PC-9 (cell line): ENCODE measurements around the gene TLN1. TPM values are rescaled to one million over a fixed set of nuclear protein-coding genes. Genes with fewer than 3 reads are reported as not detected.

ENCODE experiments used
- BruUV-seq: library from RNA; stranded (reverse); fragments of 400-500 nt; replicated peaks from 2 replicates; lab custom pipeline; 2021; lab: Mats Ljungman, UMichigan
- CTCF ChIA-PET: fragments of 300-600 bp; sonication (Branson Sonifier 250); formaldehyde crosslinking; loops from one replicate; lab custom pipeline; 2022; ENCODE audit warnings: antibody characterized with exemption; lab: Charles Lee
- POLR2A ChIA-PET: fragments of 300-600 bp; sonication (Branson Sonifier 250); formaldehyde crosslinking; loops from one replicate; lab custom pipeline; 2022; ENCODE audit warnings: antibody characterized with exemption; ENCODE audit not compliant: unreplicated experiment; lab: Charles Lee
- DNase-seq, 2 experiments: peaks; one replicate each; pipeline versions ENCODE4 v3.0.0 to v3.0.0-alpha.2; 2015 to 2022; ENCODE audit warnings: mixed read lengths in 1 of 2
- H2AFZ ChIP-seq: fragments of 200-600 bp; sonication (generic); 2 replicates; pipeline ENCODE4 v1.8.1; 2017; ENCODE audit warnings: antibody characterized with exemption
- H3F3A ChIP-seq: fragments of 200-600 bp; sonication (generic); 2 replicates; pipeline ENCODE4 v1.8.1; 2017; ENCODE audit warnings: antibody characterized with exemption, mild to moderate bottlenecking, low read depth; ENCODE audit not compliant: insufficient read depth
- H3K27ac ChIP-seq: fragments of 200-600 bp; sonication (generic); 2 replicates; pipeline ENCODE4 v1.6.1; 2016; ENCODE audit warnings: mixed run types
- H3K27me3 ChIP-seq: fragments of 200-600 bp; sonication (generic); 2 replicates; pipeline ENCODE4 v1.6.1; 2016; ENCODE audit warnings: low read depth, mixed run types; ENCODE audit not compliant: insufficient read depth
- H3K36me3 ChIP-seq: fragments of 200-600 bp; sonication (generic); 2 replicates; pipeline ENCODE4 v1.6.1; 2016; ENCODE audit warnings: low read depth, mixed run types
- H3K4me1 ChIP-seq: fragments of 200-600 bp; sonication (generic); replicated peaks from 2 replicates; pipeline ENCODE4 v1.6.1; 2016; ENCODE audit warnings: mixed run types; ENCODE audit not compliant: insufficient read depth
- H3K4me2 ChIP-seq: fragments of 200-600 bp; sonication (generic); 2 replicates; pipeline ENCODE4 v1.6.1; 2017; ENCODE audit warnings: mixed run types
- H3K4me3 ChIP-seq: fragments of 200-600 bp; sonication (generic); 2 replicates; pipeline ENCODE4 v1.6.1; 2016; ENCODE audit warnings: mixed run types
- H3K79me2 ChIP-seq: fragments of 200-600 bp; sonication (generic); 2 replicates; pipeline ENCODE4 v1.6.1; 2017; ENCODE audit warnings: low read depth, mixed run types
- H3K9me2 ChIP-seq: fragments of 200-600 bp; sonication (generic); 2 replicates; pipeline ENCODE4 v1.8.1; 2017; ENCODE audit warnings: mild to moderate bottlenecking; ENCODE audit not compliant: insufficient read depth
- H3K9me3 ChIP-seq: fragments of 200-600 bp; sonication (generic); 2 replicates; pipeline ENCODE4 v1.8.1; 2016; ENCODE audit warnings: low read depth; ENCODE audit not compliant: insufficient read depth
- H4K20me1 ChIP-seq: fragments of 200-600 bp; sonication (generic); 2 replicates; pipeline ENCODE4 v1.8.1; 2017; ENCODE audit not compliant: insufficient read depth
- EZH2 ChIP-seq: fragments of 200-600 bp; sonication (generic); IDR thresholded peaks from 2 replicates; pipeline ENCODE4 v1.8.0; 2017; ENCODE audit warnings: antibody characterized with exemption, low read depth
- intact Hi-C: fragments of 100-400 bp; cut with micrococcal nuclease; formaldehyde crosslinking; loops from one replicate; pipeline ENCODE4 v1.10.0; 2022; ENCODE audit not compliant: unreplicated experiment
- total RNA-seq: library from RNA; stranded (reverse); gene quantifications from 2 replicates; pipeline ENCODE4 v1.2.3, GENCODE V29; 2021
- TF ChIP-seq, protein P1 (sequence below): fragments of 200-600 bp; sonication (generic); conservative IDR thresholded peaks from 2 replicates; pipeline ENCODE4 v1.6.1; 2017; ENCODE audit warnings: mixed run types, antibody characterized with exemption, mild to moderate bottlenecking, moderate library complexity

TLN1 gene
- total RNA-seq, 1 experiment from 2014 or later, result 101 TPM

DNA sequence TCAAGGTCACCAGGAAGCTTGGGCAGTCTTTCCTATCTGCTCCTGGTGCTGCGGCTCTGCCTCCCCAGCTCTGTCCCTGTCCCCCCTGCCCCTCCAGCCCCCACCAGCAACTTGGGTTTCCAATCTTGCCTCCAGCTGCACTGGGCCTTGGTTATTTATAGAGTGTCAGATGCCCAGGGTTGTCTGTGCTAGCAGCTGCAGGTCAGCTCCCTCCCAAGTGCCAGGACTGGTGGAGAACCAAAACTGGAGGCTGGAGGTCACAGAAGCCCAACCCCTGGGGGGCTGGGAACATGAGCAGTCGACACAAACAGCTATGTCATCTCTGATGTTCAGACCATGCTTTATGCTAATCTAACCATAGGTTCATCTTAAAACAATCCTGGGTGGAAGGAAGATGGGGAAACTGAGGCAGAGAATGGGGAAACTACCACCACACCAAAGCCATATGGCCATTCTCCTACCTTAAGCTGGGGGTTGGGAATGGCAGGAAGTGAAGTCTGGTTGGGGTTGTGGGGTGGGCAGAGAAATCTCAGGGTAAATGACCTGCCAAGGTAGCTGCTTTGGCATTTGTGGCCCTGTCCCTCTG is 43.9 kb downstream of the TLN1 start:
- Histone ChIP-seq H2AFZ (no peak overlapping the region), H3K4me1 (peaks cover 21% of the 10 kb centered on the region), H3F3A (peaks cover 14% of the 10 kb centered on the region; the same call in 1 of the 2 replicates), H3K9me2 (no peaks in the 10 kb centered on the region), H3K36me3 (no peaks in the 10 kb centered on the region), H3K4me2 (peak overlapping the region; percentile 74), H3K27me3 (no peaks in the 10 kb centered on the region), H3K9me3 (no peaks in the 10 kb centered on the region), H4K20me1 (no peaks in the 10 kb centered on the region), H3K79me2 (no peaks in the 10 kb centered on the region), H3K27ac (0 out of 2 replicates have a peak overlapping the region, but pooled peaks have one; percentile 75), H3K4me3 (no peak overlapping the region)
- ChIA-PET CTCF (no interaction called here), POLR2A (interaction anchor here (0.6 kb wide), 1 partner anchor 9 kb away, joined by 4 read pairs; no protein-coding TSS in a partner anchor)
- TF ChIP-seq EZH2, result no peak
- TF ChIP-seq, protein P1, sequence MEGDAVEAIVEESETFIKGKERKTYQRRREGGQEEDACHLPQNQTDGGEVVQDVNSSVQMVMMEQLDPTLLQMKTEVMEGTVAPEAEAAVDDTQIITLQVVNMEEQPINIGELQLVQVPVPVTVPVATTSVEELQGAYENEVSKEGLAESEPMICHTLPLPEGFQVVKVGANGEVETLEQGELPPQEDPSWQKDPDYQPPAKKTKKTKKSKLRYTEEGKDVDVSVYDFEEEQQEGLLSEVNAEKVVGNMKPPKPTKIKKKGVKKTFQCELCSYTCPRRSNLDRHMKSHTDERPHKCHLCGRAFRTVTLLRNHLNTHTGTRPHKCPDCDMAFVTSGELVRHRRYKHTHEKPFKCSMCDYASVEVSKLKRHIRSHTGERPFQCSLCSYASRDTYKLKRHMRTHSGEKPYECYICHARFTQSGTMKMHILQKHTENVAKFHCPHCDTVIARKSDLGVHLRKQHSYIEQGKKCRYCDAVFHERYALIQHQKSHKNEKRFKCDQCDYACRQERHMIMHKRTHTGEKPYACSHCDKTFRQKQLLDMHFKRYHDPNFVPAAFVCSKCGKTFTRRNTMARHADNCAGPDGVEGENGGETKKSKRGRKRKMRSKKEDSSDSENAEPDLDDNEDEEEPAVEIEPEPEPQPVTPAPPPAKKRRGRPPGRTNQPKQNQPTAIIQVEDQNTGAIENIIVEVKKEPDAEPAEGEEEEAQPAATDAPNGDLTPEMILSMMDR, result no peak
- intact Hi-C loops, result no loop called here
- no TSS peak for BruUV-seq
- DNase-seq, result no peak

DNA sequence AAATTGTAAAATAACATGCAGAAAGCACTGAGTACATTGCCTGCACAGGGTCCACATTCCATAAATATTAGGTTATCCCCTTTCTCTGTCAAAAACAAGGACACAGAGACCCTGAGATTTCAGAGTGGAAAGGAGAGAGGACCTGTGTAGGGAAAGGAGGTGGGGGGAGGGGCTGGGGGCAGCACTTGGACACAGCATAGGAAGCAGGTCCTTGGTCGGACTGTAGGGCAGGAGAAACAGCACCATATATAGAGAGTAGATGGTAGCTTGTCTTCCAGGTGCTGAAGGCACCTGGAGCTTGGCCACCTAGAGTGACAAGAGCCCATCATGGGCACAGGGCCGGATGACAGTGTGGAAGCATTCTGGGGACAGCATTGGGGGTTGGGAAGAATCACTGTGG is 44.7 kb downstream of the TLN1 start:
- no peak overlapping the region for H3K4me3 ChIP-seq
- no peak overlapping the region for H3K27ac ChIP-seq
- no TSS peak for BruUV-seq

DNA sequence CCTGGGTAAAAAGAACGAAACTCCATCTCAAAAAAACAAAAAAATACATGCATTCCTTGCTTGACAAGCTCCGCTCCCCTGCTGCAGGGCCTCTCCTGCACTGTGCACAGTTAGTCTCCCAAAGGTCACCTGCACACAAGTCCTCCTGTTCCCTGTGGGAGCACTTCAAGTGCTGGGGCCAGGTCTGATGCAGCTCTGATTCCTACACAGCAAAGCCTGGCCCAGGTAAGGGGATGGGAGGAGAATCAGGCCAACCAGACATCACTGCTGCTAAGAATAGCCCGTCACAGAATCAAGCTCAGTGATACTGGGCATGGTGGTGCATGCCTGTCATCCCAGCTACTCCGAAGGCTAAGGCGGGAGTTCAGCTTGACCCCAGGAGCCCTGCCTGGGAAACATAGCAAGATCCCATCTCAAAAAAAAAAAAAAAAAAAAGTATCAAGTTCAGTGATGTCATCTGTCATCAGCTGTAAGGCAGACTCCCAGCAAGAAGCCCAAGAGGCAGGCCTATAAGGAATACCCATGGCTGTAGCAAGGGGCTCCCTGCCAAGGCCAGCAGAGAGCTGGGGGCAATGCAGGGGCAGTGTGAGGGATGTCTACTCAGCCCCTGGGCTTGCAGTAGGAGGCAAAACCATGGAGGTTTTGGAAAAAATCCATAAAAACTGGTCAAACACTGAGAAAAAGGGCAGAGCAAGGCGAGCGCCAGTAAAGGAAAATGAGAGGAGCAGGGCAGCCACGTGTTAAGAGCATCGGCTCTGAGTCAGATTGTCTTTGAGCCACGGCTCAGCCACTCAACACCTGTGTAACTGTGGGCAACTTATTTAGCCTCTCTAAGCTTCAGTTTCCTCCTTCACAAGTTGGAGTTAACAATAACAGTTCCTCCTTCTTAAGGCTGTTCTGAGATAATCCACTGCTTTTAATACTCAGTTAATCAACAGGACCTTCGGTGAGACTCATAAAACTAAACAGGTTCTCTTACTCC is 45.5 kb downstream of the TLN1 start:
- no peaks in the 10 kb centered on the region for H3K36me3 ChIP-seq
- H2AFZ ChIP-seq, result no peak overlapping the region
- H3K9me2 ChIP-seq, result no peaks in the 10 kb centered on the region
- CTCF ChIA-PET, result no interaction called here
- peaks cover 14% of the 10 kb centered on the region; the same call in 1 of the 2 replicates for H3F3A ChIP-seq
- DNase-seq, result no peak
- POLR2A ChIA-PET, result interaction anchor here (0.6 kb wide), 1 partner anchor 851 kb away, joined by 3 read pairs; no protein-coding TSS in a partner anchor
- peaks cover 21% of the 10 kb centered on the region for H3K4me1 ChIP-seq
- TF ChIP-seq, protein P1, result no peak
- H3K27ac ChIP-seq, result no peak overlapping the region
- H3K4me3 ChIP-seq, result no peak overlapping the region
- no peaks in the 10 kb centered on the region for H4K20me1 ChIP-seq
- no peaks in the 10 kb centered on the region for H3K79me2 ChIP-seq
- intact Hi-C loops, result no loop called here
- no peaks in the 10 kb centered on the region for H3K9me3 ChIP-seq
- no peaks in the 10 kb centered on the region for H3K27me3 ChIP-seq
- no TSS peak for BruUV-seq
- H3K4me2 ChIP-seq, result no peak overlapping the region

More for the DNA sequence above, 44.7 kb downstream of the TLN1 start:
- ChIA-PET CTCF (no interaction called here), POLR2A (interaction anchor here (0.6 kb wide), 1 partner anchor 852 kb away, joined by 3 read pairs; no protein-coding TSS in a partner anchor)
- no peaks in the 10 kb centered on the region for H3K27me3 ChIP-seq
- intact Hi-C loops, result no loop called here
- H3K9me3 ChIP-seq, result no peaks in the 10 kb centered on the region
- H3K36me3 ChIP-seq, result no peaks in the 10 kb centered on the region
- H2AFZ ChIP-seq, result no peak overlapping the region
- no peaks in the 10 kb centered on the region for H4K20me1 ChIP-seq
- H3K4me1 ChIP-seq, result peaks cover 21% of the 10 kb centered on the region
- TF ChIP-seq, protein P1, result no peak
- TF ChIP-seq EZH2, result no peak
- DNase-seq, result no peak
- H3K9me2 ChIP-seq, result no peaks in the 10 kb centered on the region
- peaks cover 14% of the 10 kb centered on the region; the same call in 1 of the 2 replicates for H3F3A ChIP-seq
- H3K79me2 ChIP-seq, result no peaks in the 10 kb centered on the region
- no peak overlapping the region for H3K4me2 ChIP-seq
